Loucy (cell line): ENCODE results near the gene PRKACA.

ENCODE experiments used
- CTCF ChIP-seq: fragments of 200-600 bp; sonication (generic); conservative IDR thresholded peaks from 2 replicates; pipeline ENCODE4 v1.5.1; 2014; ENCODE audit warnings: mild to moderate bottlenecking, antibody characterized with exemption, low read length
- EZH2phosphoT487 ChIP-seq: fragments of 200-600 bp; IDR thresholded peaks from 2 replicates; pipeline ENCODE4 v1.6.1; 2018; ENCODE audit warnings: antibody characterized with exemption, mild to moderate bottlenecking, moderate library complexity, borderline replicate concordance

GRCh38 chr19:14052470-14052869, 65.1 kb downstream of the PRKACA start:
- TF ChIP-seq CTCF (no peak), EZH2phosphoT487 (no peak)
